Retinal pigment epithelial cell (primary cell): ENCODE results near the gene CRYZL1.
"Not testable (repeated sequence)": the region's sequence is repeated elsewhere in the genome, so short reads cannot be mapped to it uniquely, and the experiment has no call there.

ENCODE experiments used
- DNase-seq: peaks from one replicate; pipeline ENCODE4 v3.0.0-alpha.2; 2010; ENCODE audit warnings: low read depth
- H3K4me3 ChIP-seq: 2 replicates; pipeline ENCODE4 v1.5.1; 2011; ENCODE audit warnings: mild to moderate bottlenecking, low read length, control low read depth, moderate library complexity
- CTCF ChIP-seq: conservative IDR thresholded peaks from 2 replicates; pipeline ENCODE4 v1.5.1; 2011; ENCODE audit warnings: low read depth, low read length, control low read depth, inconsistent platforms

Gene CRYZL1

DNA sequence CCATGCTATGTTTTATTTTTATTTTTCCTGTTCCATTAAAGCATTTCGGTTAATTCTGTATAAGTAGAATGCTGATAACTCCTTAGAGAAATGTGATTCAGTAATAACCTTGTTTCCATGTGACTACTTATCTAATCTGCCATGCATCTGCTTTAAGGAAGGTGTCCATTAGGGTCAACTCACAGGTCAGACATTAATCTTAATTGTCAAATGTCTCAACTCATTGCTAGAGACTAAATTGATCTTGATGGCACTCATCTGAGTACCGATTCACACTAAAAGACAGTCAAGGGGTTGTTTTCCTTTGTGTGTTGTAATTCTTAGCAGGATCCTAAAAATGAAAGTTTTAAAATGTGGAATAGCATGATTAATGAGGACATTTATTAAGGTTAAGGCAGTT lies 42.5 kb upstream of the CRYZL1 start:
- no peak for DNase-seq
- no peak overlapping the region for H3K4me3 ChIP-seq
- TF ChIP-seq CTCF = no peak

DNA sequence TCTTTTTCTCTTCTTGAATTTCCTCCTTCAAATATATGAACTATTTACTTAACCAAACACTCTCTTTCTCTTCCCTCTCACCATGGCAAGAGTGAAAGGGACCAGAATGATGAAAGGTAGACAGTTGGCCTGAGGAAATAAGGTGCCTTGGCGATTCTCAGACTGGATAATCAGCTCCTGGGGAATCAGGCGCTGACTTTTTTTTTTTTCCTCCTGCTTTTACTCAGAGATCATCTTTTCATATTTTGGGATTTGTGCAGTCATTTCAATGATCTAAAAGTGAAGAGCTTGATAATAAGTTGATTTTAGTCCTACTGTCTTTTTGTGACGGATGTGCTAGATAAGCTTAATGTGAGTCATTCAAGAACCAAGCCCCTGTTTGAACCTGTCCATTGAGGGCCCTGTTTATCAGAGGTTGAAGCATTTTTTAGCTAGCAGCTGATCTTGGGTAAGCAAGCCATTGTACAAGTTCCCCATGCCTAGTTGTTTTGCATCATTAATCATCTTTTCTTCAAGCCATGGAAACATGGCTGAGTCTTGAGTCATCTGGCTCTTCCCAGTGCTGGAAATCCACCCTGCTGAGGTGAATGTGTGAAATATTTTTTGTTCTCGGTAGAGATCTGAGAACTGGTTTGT lies 41.6 kb upstream of the CRYZL1 start:
- TF ChIP-seq CTCF = no peak
- no peak overlapping the region for H3K4me3 ChIP-seq
- peak; percentile 78 for DNase-seq

DNA sequence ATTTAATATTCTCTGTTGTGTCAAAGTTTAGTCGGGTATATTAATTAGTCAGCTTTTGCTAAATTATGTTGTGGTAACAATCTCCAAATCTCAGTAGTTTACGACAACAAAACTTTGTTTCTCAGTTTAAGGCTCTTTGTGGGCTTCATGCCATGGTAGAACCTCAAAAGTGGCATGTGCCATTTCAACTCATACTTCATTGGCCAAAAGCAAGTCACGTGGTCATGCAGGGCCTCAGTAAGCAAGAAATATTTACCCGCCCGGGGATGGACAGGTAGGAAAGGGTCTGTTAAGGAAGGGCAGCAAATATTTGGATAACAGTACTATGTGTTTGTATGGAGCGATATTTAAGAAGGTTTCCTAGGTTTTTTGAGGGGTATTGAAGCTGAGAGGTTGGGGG lies 39.3 kb upstream of the CRYZL1 start:
- TF ChIP-seq CTCF = no peak
- no peak for DNase-seq
- no peak overlapping the region for H3K4me3 ChIP-seq

- no peak overlapping the region for H3K4me3 ChIP-seq
- no peak for TF ChIP-seq CTCF
- no peak for DNase-seq
Measured at GRCh38 chr21:33677450-33677849, 35.9 kb upstream of the CRYZL1 start.

GRCh38 chr21:33676666-33677065 lies 35.1 kb upstream of the CRYZL1 start:
- DNase-seq, H3K4me3 ChIP-seq: not testable (repeated sequence)

GRCh38 chr21:33674226-33674625 lies 32.7 kb upstream of the CRYZL1 start:
- DNase-seq = no peak
- no peak overlapping the region for H3K4me3 ChIP-seq
- TF ChIP-seq CTCF = no peak

DNA sequence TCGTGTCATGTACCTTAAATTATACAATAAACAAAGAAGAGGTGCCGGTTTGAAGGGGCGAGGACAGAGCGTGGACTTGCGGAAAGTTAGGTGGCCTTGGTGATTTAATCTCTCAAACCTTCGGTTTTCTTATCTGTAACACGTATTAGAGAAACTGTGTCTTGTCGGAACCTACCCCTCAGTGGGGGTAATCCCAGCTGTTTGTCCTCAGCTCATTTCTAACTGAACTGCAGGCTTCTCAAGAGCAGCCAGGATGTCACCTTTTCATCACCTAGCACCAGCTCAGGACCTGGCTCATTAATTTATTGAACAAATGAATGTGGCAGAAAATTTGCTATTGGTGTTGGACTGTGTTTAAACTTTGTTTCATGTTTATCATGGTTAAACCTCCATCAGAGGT lies 31.9 kb upstream of the CRYZL1 start:
- no peak for TF ChIP-seq CTCF

More for the DNA sequence above, 31.9 kb upstream of the CRYZL1 start:
- DNase-seq = no peak
- no peak overlapping the region for H3K4me3 ChIP-seq
